ENCODE measurements around the gene CRYBA2.

The CRYBA2 gene

DNA sequence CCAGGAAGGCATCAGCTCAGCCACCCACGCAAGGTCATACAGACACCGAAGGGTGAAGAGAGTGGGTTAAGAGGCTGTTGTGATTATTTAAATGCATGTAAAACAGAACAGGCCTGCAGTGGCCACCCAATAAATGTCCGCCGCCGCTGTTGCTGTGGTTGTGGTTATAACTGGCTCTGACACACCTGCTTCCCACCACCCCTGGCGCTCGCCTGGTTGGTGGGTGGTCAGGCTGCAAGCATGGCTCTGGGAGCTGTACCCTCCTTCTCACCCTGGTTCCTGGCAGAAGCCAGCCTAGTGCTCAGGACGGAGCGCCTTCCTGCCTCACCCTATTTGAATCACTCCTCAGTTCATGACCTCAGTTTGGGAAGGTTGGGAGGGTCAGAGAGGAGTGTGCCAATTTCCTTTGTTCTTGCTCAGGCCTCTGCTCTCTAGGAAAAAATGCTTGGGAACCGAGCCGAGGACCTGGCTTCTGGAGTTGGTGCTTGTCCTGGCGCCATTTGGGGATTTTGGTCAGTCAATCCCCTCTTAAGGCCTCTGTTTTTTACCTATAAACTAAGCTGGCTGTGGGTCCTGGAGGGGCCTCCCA is 5.3 kb upstream of the CRYBA2 start:
- no peak for DNase-seq

DNA sequence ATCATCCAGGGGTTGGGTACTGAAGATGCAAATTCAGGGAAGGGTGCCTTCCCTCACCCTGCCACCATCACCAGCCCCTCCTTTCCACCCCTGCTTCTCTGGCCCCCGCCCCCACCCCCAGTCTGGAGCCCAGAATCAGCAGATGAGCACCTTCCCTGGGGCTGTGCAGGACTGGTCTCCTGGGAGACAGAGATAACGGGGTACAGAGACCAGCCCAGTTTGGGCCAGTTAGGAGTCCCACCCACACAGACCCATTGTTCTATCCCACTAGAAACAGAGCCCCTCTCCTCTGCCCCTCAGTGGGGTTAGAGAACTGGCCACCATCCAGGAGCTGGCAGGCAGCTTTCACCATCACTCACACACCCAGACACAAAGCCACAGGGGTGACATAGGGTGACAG is 4.5 kb upstream of the CRYBA2 start:
- DNase-seq = no peak

DNA sequence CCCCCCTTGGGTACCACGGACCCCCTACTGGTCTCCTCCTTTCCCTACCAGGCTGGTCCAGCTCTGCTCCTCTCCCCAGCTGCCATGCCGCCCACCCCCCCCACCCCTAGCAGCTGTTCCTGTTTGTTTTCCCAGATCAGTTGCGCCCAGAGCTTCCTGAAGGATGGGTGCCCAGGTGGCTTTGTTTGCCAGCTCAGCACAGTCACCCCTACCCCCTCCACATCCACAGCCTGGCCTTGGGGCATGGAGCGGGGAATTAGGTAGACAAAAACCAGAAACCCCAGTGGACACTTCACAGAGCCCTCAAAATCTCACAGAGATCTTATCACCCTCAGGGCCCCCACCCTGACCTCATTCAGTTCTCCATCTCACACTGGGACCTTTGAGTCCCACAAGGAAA is 3.7 kb upstream of the CRYBA2 start:
- no peak for DNase-seq

DNA sequence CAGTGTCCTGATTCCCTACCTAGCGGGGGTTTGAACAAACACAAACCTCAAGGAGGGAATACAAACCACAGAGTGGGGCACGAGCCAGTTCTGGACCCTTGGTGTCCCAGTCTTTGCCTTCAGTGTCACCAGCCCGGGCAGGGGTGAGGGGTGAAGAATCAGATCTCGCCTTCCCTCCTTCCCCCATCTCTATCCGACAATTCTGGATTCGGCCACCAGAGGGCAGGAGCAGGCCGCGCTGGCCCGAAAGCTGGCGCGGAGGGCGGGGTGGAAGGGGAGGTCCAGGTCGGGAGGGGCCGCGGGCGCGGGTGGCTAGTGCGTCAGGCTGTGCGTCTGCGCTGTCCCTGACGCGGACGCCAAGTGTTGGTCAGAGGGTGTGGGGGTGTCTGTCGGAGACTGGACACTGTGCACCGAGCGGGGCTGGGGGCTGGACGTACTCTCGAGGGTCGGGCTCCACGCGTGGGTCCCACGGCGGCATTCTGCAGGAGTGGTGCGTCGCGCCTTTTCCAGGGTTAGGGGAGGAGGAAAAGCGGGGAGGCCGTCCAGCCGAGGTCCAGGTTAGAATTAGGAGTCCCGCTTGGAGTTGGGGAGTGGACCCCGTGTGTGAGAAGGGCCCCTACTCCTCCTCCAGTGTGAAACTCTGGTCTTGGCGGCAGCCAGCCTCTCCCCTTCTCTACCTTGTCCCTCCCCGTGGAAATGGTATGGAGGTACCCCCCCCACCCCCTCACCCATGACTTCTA is 2.9 kb upstream of the CRYBA2 start:
- peak; percentile 74 to 79 for DNase-seq

DNA sequence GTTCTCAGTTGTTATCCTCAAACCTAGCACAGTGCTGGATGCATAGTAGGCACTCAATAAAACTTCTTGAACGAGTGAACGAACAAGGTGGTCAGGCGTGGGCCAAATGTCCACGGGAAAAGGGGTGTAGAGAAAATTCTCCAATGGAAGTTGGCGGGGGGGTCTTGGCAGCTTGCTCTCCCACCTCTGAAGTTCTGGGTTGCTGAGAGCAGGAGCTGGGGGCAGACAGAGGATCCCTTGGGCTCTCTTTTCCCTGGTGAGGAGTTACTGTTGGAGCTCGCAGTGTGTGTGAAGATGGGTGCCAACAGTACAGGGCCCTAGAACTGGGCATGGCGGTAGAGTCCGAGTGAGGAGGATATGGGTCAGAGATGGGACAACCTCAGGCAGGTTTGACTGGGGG is 2.3 kb upstream of the CRYBA2 start:
- no peak for DNase-seq

DNA sequence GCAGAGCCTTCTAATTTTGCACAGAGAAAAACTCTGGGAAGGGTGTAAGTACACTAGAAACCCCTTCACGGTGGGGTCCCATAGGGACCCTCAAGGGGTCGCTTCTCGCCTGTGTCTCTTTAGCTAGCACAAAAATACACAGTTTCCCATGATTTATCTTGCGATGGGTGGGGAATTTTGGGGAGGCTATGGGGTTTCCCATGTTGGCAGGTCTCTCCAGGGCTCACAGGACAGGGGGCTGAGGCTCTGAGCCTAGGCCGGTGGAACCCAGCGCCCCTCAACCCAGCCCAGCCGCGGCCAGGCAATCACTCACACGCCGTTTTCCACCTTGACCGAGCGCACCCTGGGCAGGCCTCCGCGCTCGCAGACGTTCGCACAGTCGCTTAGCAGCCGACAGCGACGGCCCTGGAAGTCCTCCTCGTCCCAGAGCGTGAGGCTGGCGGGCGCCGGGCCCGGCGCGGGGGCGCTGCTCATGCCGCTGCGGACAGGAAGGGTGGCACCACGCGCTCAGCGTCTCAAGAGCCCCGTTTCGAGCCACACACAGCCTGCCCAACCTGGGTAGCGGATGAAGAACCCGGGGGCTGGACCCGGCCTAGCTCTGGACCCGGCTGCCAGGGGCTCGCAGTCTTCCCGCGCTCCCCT is 398 bp downstream of the CRYBA2 start:
- DNase-seq = no peak

DNA sequence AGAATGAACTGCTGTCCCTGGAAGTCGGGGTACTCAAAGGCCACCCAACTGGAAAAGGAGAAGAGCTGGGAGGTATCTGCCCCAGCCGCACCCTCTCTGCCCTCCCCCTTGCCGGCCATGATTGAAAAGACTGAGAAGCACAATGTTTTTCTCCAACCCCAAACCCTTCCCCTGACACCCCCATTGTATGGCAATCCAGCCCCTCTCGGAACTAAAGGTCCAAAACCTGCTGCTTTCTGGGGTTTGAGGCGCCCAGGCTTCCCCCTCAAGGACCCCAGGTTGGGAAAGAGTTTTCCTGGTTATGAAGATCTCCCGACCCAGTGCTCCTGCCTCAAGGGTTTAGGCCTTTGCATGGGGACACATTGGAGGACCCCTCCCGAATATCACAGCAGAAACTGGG is 1.0 kb downstream of the CRYBA2 start:
- no peak for DNase-seq

DNA sequence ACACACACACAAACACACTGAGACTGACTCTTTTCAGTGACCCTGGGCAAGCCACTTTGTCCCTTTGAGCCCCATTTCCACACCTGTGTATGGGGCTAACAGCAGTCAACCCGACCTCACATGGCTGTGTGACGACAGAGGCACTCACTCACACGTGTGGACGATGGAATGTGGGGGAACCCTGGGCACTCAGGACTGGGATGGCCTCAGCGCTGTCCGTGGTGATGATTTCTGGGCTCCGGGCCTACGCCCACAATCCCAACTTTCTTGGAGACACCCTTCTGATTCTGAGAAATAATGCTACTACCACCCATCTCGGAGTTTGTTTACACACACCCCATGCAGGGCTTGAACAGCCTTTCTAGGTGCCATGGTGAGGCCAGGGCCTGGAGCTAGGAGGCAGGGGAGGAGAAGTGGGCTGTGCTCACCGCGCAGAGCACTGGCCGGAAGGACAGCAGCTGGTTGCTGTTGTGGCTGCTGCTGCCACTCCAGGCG is 1.5 kb downstream of the CRYBA2 start:
- no peak for DNase-seq

DNA sequence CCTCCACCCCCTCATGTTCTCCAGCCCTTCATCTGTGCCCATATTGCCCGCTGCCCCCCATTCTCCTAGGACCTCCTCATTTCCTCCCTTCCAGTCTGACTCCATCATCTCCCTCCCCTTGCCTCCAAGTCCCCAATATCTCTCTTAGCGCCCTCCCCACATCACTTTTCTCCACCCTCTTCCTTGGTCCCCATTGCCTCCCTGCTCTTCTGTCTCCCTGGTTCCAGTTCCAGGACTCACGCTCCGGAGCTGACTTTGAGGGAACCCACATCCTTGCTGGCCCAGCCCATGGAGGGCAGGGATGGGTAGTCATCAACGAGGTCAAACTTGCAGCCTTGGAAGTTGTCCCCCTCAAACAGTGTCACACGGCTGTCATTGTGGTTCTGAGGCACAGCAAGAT is 2.6 kb downstream of the CRYBA2 start:
- no peak for DNase-seq

DNA sequence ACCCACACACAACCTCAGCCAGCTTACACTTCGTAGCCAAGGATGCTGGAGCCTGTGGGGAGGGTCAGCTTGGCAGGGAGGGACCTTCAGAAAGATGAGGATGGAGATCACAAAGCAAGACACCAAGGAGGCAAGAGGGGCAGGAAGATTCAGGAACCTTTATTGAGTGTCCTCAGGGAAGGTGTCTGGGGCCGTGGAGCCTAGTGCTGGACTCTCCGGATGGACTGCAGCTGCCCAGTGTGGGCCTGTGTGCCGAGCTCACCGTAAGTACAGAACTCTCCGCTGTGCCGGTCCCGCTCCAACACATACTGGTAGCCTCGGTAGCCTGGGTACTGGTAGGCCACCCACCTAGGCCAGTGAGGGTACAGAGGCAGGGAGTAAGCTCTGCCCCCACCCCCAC is 3.2 kb downstream of the CRYBA2 start:
- DNase-seq = no peak

DNA sequence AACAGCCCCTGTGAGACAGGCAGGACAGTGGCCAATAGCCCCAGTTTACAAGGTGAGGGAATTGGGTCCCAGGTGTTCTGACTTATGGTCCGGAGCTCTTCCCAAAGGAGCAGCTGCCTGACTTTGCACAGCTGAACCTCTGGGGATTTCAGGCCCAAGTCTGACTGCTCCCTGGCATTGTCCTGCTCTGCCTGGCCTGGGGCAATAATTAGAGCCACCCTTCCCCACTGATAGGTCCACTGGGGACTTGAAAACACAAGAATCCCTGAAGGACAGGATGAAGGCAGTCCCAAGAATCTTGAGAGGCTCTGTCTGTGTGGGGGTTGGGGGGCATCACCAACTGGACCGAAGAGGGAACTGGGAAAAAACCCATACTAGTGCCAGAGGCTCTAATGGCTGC is 4.6 kb downstream of the CRYBA2 start:
- DNase-seq = no peak

DNA sequence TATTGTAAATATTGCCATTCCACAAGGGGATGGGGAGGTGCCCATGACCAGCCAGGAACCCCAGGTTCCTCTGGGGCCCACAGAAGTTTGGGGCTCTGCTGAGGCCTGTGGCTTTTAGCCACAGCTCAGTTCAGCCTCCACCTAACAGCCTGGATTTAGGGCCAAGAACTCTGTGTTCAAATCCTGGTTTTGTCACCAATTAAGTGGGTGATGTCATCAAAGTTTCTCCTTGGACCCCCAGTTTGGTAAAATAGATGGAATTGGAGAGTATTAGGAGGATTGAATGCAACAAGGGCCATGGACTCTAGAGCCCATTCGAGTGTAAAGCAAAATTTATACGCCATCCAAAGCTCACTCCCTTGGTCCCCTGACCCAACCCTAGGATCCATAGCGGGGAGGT is 5.1 kb downstream of the CRYBA2 start:
- DNase-seq = no peak

DNA sequence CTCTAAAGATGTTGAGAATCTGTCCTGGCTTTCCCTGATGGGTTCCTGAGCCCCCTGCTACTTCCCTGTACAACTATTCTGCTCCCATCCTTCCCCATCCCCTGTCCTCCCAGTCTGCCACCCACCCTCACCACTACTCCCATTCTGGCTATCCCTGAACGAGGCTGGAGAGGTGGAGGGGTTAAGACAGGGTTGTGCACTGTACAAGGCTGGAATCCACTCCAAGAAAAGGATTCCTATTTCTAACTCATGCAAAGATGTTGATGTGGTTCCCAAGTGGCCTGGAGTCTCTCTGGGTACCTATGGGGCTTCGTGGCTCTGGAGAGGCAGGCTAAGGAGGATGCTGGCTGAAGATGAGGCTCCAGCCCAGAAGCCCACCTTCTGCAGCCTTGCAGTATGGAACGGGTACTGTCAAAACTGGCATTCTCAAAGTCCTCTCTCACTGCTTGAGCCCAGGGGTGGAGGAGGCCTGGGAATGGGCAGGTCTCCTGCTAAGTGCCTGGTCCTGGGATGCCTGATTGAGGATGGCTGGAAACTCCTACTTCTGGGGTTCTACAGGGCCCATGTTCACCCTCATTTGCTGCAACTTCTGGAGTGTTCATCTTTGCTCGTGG is 7.0 kb downstream of the CRYBA2 start:
- no peak for DNase-seq

DNA sequence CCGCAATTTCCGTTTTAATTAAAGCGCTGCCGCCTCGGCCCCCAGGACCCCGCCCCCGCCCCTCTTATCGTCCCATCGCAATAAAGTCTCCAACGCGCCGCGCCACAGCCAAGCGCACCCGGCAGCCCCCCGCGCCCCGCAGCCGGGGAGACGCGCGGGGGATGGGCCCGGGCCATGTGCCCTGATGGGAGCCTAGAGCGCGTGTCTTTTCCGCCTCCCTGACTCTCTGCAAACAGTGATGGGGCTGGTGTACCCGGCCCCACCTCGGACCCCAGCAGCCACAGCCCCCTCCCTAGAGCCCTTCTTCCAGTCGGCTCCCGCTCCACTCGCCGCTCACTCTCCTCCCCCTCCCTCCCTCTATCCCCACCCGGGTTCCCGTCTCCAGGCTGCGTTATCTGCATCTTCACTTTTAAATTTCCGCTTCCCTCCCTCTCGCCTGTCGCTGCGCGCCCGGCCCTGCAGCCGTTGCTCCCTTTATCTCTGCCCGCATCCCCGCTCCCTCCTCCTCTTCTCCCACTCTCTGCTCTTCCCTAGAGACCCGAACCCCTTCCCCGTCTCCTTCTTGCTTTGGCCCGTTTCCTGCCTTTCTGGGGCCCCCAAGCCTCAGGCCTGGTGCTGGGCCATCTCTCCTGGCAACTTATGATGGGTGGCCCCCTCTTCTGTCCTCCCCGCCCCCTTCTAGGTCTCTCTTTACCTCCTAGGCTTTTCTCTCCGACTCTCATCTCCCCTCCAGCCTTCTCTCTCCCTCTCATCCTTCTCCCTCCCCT is 7.7 kb downstream of the CRYBA2 start:
- DNase-seq = no peak

DNA sequence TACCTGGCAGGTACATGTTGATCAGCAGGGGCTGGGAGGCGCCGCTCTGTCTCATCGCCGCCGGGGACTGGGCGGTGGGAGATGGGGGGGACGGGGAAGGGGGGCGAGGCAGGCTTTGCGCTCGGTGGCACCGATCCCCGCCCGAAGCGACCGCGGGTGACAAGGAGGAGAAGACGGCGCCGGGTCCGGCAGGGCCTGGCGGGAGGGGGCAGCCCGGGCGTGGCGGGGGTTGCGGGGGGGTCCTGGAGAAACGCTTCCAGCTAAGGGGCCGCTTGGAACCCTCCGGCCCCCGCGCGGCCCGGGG is 8.2 kb downstream of the CRYBA2 start, which contains the start of gene FEV:
Gene FEV (minus strand): TSS at position 164 of the 304 bp plus-strand sequence. CDS start 109 bp downstream, at position 55.
- no peak for DNase-seq

DNA sequence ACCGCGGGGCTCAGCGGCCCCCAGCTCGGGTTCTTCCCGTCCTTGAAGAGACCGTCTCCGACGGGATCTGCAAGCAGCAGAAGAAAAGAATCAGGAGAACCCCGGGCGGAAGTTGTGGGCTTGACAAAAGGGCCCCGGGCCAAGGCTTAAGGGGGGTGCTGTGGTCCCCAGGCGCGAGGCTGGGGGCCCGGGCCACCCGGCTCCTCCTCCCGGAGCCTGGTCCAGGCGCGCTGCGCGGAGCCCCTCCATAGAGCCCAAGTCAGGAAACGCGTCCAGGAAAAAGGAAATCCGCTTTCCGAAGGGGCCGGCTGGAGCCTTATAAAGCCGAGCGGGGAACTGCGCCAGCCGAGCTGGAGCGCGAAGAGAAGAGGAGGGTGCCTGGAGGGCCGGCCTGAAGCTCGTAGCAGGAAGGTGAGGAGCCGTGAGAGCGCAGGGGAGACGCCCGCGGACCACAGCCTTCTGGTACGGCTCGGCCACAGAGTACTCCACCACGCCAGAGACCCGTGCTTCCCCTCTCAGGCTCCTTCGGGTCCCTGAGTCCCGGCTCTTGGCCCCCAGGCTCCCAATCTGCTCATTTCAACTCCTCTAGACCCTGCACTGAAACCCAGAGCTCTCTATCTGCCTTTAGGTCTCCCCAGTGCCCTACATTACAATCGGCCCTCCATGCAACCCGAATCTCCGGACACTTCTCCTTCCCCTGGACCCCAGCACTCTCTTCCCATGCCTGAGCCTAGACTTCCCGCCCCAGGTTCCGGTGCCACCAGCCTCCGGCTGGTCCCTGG is 8.8 kb downstream of the CRYBA2 start:
- no peak for DNase-seq

DNA sequence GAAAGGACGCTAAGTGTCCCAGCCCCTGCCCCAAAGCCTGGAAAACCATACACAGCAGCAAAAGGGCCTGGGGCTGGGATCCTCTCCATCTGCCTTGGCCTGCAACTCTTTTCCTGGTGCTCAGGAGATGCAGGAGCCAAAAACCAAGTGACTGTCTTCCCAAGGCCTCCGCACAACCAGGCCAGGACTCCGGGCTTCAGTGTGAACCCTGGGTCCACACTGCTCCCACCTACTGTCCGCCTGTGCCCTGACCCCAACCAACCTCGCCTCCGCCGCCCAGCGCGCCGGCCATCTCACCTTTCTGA is 9.3 kb downstream of the CRYBA2 start:
- DNase-seq = no peak

DNA sequence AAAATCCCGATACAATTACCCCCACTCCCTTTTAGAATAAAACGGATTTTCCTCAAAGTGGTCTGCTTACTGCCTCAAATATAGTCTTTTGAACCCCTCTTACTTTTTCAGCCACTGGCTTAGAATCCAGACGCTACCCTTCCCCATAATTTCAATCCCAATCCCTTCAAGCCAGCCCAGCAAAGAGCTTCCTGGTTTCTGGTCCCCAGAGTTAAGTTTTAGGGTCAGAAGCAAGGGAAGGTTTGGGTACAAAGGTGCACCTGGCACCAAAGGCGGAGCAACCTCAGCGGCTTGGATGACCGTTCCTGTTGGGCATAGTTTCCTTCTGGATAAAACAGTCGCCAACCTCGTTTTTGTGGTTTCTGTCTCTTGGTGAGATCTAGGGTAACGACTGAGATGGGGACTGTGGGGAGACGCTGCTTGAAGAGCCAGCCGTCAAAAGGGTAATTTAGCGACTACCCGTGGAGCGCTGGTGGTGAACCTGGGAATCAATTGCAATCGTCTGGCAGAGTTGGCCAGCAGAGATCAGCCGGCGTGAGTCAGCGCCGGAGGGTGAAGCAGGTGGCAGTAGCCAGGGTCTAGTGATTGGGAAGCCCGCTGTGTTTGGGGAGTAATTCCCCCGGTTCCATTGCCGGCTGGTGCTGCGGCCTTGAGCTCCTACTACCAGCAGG is 9.8 kb downstream of the CRYBA2 start:
- no peak for DNase-seq

DNA sequence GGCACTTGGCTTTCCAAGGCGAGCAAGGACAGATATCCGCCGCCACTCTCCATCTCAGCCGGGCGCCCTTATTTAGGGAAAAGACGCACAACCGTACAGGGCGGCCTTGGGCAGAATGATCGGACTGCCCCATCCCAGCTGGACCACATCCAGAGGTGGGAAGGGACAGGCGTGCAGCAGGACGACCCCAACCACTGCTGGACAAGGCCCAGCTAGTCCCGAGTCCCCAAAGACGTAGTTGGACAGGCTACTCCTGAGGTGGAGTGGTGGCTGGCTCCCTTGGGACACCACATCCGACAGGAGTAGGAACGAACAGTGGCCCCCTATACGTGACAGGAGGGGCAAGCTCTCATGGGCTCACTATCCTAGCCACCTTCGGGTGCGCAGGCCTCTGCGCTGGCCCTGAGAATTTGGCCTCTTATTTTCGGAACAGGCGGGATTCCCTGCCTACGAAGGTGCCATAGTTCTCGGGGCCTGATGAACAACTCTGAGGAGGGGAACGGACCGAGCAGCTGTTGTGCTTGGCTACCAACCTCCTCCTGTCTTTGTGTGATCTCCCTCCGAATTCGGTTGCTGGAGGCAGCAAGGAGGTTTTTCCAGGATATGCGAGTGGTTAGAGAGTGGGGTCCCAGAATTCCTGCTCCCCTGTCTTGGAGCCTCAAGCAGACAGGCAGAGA is 10.5 kb downstream of the CRYBA2 start:
- DNase-seq = no peak

DNA sequence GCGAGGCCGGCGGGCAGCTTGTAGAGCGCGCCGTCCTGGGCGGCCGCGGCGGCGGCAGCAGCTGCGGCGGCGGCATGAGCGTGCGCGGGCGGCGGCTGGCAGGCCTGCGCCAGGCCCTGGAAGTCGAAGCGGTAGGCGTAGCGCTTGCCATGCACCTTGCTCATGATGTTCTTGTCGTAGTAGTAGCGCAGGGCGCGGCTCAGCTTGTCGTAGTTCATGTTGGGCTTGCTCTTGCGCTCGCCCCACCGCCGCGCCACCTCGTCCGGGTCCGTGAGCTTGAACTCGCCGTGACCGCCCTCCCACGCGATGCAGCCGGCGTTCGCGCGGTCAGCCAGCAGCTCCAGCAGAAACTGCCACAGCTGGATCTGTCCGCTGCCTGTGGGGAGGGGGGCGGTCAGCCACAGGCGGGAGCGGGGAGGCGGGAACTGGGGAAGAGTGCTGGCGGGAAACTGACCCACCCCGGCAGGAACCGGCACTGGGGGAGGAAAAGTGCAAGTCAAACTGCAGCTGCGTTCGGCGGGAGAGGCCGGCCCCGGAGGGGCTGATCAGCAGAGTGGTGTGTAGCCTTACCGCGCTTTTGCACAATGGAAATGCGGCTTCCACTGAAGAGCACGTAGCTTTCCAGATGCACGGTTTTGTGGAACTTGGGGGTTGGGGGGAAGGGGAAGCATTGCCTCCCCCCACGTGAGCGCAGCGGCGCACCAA is 11.2 kb downstream of the CRYBA2 start:
- peak; percentile 30 to 31 for DNase-seq

All from activated CD4-positive, alpha-beta T cell treated with anti-CD3 and anti-CD28 coated beads, Interleukin-2, amount 50 U/mL, for 4 hours (primary cell).